NCI-H526 (cell line): Measurements from ENCODE around the gene DHX16.
A peak's percentile ranks its signal among the peaks of the same experiment; 100 is the strongest.

Experiments
- DNase-seq, 2 experiments: peaks; one replicate each; lab custom pipeline; 2025; lab: John Stamatoyannopoulos, UW

DHX16 gene

DNA sequence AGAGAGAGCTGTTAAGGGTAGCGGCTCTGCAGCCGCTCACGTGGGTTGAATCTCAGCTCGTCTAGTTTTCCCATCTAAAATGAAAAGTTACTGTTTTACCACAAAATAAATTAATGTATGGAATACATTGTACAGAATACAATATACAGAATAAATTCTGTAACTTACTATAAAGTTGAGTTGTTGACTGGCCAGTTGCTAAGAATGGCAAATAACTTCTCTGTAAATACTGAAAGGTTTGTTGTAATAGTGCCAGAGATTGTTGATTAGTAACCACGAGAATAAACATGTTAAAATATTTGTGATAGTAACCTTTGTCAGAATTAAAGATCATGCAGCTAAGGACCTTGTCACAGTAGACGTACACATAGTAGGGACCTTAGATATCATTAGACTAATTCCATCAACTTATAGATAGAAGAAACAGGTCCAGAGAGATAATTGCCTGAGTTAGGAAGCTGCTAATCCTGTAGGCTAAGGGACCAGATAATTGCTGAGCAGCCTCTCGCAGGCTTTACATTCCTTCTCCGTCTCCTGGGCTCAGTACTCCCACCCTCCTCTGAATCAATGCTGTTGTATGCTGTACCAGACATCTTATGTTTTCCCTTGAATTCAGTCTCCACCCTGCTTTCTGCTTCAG is 18.5 kb upstream of the DHX16 start:
- DNase-seq: no peak

DNA sequence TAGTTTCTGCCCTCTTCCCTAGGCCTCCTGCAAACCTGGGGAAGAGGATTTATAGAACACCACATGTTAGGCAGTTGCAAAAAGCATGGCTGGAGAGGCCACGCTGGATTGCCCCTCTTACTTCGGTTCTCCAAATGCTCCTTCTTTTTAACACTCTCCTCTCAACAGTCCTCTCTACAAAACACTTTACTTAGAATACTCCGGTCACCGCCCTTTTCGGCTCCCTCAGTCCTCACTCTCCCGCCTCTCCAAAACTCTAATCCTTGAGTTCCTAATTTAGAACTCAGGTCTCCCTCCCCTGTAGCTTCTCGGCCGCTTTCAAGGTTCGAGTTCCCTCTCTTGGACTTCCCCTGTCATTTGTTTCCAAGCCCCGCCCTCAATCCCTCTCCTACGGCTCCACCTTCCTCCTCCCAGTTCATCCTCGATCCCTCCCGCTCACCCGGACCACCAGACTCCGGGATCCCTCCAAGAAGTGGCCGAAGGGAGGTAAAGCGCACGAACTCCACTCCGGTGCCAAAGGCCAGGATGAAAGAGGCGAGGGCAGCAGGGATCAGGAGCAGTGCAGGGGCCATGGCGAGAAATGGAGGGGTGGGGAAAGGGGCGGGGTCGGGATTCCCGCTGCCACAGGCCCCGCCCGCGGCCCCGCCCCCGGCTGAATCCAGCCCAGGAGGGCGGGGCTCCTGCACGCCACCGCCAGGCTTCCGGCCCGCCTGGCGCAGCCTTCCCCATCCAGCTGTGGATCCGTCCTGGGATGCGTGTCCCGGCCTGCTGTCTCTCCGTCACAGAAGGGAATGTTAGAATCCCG is 17.8 kb upstream of the DHX16 start, which contains the start of gene NRM:
Gene NRM (minus strand): TSS at position 582 of the 805 bp plus-strand sequence. CDS start 10 bp downstream, at position 572.
- DNase-seq: peak; percentile 66 to 92

DNA sequence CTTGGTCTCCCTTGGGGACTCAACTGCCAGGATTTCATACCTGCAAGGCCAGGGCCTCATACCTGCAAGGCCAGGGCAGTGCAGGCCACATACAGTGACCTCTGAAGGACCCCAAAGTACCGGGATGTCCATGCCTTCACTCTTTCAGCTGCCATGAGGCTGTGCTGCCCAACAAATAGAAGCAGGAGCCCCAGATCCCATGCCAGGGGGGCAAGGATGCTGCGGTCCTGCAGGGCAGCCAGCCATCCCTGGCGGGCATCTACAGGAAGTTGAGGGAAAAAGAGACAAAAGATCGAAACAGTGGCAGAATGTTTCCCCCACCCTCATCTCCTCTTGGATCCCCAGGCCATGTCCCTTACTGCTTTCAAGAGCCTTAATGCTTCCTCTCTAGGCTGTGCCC is 17.2 kb upstream of the DHX16 start:
- DNase-seq: no peak

DNA sequence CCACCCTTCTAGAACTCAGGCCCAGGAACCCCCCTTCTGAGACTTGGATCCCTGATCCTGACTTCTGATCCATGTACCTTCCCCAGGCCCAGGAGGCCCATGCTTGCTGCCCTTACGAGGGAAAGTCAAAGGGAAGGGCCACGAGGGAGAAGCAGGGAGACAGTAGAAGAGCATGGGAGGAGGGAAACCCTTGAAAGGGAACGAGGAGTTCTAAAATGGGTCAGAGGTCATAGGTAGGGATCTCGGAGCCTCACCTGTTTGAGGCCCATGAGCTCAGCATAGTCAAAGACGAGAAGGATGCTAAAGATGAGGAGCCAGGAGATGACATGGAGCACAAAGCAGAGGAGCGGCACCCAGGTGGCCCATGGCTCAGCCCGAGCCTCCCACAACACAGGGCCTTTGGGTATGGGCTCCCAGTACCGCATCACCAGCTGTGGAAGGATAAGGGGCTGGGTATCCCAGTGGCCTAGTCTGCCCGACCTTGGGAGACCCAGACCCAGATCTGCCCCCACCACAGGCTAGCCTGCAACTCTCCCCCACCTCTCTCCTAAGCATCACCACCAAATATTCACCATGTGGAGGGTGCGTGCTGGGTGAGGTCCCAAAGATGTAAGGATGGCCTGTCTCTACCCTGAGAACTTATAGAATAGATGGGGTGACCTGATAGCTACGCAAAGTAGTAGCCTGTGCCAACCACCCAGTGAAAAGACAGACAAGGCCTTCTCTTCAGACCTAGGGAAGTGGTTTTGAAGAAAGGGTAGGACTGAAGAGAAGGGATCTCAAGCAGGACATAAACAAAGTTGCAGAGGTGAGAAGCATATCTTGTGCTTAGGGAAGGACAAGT is 16.4 kb upstream of the DHX16 start:
- no peak for DNase-seq

DNA sequence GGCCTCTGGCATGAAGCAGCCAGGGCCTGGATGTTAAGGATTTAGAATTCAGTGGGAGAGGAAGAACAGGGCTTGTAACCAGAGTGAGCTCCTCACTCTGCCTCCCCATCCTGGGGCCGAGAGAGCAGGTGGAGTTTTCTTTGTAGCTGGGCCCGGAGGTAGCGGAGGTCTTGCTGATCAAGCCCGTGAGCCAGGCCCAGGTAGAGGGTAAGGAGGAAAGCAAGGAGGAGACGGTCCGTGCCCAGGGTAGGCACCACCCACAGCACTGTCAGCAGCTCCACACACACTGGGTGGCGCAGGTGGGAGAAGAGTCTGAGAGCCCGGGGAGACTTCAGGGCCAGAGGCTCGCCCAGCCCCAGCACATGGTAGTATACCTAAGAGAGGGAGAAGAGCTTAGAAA is 15.8 kb upstream of the DHX16 start:
- DNase-seq: no peak

DNA sequence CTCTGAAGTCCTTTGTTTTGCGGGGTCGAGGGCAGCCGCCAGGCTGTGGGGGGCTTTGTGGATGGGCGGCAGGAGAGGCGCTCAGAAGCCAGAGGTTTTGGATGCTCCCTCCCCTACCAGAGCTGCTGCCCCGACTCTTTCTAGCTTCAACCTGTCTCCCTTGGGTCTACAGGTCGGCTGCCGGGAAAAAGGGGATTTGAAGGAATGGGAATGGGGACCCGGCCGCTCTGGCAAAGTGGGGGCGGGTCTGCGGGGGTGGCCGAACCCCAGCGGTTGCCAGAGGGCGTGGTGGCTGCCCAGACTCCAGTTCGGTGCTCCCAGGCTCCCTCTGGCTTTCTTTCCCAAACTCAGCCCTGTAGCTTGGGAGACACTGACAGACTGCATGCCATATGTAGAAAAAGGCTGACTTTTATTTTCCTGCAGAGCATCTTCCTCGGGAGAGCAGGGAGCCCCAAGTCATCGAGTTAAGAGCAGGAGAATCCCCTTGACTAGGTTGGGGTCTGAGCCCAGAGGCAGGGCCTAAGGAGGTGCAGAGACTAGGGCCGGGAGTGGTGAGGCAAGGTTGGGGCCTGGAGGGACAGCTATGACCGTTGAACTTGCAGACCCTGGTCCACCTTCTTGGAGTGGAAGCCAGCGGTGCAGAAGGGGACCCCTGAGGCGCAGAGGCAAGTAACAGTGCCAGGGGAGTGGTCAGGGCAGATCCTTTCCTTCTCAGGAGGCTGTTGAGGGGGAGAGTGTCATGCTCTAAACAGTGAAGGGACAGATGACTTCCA is 15.0 kb upstream of the DHX16 start:
- peak in 1 of 2 experiments; percentile 63 for DNase-seq

DNA sequence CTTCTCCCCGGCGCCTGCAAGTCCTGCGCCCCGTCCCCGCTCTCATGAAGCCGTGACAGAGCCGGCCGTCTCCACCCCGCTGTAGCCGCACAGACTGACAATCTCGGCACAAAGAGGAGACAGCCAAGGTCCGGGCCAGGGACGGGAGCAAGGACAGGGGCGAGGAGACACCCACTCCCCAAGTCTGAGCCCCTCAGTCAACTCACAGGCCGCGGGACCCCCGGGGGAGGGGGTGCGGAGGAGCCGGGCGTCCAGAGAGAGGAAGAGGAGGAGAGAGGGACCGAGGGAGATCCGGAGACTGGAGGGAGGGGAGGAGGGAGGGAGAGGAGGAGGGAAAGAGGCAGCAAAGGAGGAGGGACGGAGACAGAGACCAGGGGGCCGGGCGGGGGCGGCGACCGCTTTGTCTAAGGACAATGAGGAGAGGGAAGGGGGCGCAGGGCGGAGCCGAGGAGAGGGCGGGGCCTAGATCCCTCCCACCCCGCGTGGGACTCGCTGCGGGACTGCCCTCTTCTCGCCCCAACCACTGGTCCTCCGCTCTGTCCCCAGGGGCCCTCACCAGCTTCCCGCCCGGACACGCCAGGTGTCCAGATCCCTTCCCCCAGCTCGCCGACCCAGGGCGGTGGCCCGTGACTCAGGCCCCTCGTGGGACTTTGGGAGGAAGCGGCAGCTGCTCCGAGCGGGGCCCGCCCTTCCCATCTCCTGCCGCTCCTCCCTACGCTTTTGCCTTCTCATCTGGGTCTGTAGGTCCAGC is 14.3 kb upstream of the DHX16 start:
- peak; percentile 76 to 94 for DNase-seq

DNA sequence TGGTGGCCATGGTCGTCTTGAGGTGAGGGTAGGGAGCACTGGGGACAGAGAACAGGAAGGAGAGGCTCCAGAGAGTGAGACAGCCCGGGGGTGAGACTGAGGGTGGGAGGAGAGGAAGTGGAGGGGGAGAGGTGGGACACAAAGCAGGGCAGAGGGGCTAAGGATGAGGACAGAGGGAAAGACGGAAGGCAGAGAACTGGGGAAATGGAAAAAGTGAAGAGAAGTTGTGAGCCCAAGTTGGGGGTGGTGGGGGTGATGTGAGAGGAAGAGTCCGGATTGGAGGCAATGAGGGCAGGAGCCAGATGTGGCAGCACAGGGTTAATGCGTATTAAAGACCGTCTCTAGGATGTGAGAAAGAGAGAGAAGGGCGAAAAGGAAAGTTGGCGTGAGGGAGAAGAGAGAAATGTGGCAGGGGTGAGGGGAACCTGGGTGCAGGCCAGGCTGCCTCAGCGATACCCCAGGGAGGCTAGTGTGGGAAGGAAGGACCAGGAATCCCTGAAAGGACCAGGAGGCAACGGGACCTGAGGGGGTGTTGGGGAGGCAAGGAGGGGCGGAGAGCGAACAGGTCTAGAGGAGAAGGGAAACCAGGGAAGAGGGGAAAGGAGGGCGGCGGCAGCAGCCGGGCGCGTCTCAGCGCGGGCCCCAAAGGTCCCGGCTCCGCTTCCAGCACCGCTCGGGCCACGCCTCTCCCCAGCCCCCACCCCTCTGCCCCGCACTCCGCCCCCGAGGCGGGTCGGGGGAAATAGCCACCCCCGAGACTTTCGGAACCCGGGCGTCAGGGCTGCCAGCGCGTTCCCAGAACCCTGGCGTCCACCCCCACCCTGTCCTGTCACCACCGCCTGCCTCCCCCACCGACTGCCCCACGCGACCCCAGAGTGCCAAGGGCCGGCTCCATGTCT is 13.5 kb upstream of the DHX16 start, which contains the start of gene PPP1R18:
Gene PPP1R18 (minus strand): TSS at position 637 of the 899 bp plus-strand sequence. CDS start 627 bp downstream, at position 10.
- DNase-seq: peak in 1 of 2 experiments; percentile 77

DNA sequence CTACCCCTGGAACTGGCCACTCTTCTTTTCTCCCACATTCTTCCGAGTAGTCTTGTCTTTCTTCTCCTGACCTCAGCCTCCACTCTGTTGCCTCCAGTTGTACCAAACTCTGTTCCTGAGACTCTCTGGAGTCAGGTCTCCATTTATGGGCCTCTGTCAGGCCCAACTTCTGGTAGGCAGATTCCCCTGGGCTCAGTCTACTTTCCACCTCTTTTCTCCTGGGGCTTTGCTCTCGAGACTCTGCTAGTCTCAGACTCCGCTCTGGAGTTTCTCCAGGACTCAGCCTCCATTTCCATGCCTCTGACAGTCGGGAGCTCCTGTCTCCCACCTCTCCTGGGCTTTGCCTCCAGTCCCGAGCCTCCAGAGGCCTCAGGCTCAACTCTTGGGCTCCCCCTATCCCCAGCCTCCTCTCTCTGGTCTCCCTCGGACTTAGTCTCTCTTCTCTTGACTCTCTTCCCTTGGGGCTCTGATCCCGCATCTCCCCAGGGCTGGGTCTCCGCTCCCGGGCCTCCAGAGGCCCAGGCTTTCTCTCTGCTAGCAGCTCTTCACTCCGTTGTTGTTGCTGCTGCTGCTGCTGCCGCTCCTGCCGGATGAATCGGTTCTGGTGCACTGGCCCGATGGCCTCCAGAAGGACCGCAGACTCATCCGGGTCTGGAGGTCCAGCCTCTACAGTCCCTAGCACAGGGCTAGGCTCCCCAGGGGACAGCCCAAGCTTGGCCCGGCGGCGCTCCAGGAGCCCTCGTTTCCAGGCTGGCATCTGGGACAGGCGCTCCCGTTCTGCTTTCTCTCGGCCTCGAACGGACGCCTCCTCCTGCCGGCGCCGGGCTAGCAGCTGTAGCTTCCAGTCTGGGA is 12.6 kb upstream of the DHX16 start:
- no peak for DNase-seq

DNA sequence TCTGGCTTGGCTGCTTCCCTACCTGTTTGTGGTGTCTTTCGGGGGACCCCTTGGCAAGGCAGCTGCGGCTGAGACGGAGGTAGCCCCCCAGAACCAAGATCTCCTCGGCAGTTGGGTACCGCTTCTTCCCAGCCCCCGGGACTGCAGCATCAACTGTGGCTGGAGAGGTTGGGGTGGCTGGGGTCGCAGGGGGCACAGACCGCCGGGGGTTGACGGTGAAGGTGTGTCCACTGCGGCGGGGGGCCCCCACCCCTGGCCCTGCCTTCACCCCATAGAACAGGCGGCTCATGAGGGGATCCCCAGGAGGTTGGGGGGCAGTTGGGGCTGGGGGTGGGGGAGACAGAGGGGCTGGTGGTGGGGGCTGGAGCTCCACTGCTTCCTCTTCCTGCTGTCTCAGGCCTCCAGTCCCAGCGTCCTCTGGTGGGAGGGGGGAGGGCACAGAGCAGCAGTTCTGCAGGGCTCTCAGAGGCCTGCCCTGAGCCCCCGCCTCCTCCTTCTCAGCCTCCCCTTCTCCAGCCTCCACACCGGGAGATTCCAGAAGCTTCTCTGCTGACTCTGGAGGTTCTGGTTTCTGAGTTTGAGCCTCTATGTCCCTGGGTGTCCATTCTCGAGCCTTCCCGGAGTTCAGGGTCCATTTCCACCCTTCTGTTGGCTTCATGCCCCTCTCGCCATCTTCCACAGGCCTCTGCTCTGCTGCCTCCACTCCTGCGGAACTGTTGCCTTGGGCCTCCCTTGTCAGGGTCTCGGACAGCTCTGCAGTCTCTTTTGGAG is 11.8 kb upstream of the DHX16 start:
- no peak for DNase-seq

DNA sequence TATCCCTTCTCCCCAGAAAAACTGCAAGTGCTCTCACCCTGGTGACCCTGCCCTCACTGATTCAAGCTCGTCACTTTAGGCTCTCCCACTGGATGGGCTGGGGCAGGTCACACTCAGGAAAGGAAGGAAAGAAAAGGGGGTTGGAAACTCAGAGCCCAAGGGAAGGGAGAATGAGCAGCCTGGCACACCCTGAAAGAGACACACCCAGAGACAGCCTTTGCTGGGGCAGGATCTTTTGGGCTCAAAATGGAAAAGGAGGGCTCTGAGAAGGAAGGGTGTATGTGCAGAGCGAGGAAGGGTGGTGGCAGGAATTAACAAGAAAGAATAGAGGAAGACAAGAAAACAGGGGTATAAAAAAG is 11.2 kb upstream of the DHX16 start:
- DNase-seq: no peak

DNA sequence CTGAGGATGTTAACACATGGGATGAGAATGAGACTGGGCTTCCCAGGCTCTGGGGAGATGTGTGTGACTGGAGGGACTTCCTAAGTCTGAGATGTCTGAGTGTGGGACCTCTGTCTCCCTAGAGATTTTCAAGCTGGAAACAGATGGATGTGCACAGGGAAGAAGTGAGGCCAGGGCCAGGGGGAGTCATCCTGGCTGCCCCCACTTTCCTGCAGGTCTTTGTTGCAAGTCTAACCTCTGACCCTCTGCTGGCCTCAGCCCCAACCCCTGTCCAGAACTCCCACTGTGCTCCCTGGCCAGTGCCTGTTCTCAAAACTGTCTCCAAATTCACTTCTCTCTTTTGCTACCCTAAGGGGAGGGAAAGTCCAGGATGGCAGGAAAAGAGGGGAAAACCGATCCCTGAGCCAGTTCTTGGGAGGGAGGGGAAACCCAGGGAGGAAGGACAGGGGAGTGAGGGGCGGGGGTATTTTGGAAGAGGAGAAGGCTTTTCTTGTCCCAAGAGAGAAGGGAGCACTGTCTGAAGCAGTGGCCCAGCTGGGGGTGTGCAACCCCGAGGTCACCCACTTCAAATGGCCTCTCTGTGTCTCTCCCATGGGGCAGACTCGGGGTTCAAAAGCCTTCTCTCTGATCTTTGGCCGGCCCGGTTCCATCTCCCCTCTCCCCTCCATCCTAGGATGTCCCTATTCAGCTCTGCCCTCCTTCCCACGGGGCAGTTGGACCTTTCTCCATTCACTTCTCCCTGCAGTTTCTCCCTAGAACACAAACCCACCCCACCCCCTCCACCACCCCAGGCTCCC is 10.6 kb upstream of the DHX16 start:
- no peak for DNase-seq

DNA sequence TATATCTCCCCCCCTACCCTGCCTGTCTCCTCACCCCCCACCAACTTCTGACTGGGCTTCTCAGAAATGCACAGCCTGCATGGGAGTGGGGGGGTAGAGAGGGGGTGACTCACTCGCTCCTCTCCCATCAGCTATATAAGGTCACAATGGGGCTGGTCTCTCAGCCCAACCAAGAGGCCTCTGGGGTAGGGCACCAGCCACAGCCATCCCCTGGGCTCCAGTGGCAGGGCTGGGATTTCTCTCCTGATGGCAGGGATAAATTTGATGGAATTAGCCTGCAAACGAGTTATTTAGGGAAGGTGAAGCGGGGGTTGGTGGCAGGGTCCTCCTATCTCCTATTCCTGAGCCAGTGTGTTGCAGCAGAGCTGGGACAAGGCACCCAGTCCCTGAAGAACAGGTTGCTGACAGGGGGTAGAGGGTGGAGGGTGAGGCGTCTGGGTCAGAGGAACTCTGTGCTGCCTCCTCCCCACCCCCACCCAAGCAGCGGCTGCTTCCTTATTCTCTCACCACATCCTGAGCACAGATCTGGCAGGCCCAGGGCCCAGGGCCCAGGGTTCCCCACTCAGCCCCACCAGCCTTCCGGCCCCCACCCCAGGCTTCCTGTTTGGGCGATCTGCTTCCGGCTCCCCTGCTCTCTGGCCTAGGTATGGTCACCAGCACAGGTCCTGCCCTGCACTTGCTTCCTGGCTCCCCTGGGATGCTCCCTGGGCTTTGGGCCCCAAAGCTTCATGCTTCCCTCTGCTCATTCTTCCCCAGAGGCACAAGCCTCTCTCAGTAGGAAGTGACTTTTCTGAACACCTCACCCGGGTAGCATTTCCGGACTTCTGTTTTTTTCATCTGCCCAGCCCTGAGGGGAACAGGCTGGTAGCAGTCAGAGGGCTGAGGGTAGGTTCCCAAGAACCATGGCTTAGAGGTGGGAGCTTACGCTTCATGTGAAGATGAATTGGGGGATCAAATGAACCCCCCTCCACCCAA is 9.6 kb upstream of the DHX16 start:
- DNase-seq: no peak

DNA sequence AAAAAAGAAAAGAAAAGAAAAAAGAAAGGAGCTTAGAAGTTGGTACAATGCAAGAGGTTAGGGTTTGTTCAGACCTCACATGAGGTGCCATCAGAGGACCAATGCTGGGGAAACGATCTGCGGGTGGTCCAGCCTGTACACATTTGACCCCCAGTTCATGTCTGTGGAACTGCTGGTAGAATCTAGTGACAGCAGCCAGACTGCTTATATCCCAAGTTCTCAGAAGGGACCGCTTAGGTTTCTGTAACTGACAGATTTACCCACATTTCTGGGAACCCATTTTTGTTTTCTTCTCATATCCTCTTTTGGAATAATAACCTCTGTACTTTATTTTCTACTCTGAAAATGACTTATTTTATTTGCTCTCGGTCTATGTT is 8.9 kb upstream of the DHX16 start:
- DNase-seq: no peak

DNA sequence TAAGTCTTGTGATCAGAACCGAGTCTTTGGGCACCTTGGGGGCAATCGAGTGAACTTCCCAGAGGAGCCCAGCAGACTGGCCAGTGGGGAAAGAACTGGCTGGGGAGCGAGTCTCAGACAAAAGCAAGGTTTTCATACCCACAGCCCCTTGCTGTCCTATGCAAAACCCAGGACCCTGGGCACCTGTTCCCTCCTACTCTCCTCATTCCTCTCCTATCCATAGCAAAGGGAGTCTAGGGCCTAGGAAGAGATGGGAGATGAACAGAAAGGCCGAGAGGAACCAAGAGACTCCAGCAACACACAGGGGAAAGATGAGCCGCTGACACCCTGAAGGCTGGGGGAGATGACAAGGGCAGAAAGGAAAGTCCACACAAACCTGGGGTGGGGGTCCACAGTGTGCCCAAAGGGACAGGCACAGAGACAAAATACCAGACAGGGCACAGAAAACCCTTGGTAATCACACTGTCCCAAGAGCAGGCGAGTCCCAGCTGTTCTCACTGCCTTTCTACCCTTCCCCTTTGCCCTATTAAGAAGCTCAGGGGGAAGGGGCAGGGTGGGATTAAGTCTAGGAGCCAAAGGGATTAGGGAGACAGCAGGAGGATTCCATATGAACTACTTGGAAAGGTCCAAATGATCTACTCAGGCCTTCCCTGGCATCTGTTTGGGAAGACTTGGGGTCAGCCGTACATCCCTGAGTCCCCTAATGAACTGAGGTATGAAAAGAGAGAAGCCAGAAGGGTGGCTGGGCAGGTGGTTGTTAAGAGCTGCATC is 7.1 kb upstream of the DHX16 start:
- no peak for DNase-seq
